M059J (cell line): ENCODE measurements around the gene OR51F2. TPM values are rescaled to one million over a fixed set of nuclear protein-coding genes. Genes with fewer than 3 reads are reported as not detected.
"Not testable (repeated sequence)": the region's sequence is repeated elsewhere in the genome, so short reads cannot be mapped to it uniquely, and the experiment has no call there.

Experiments used
- DNase-seq: peaks from one replicate; pipeline ENCODE4 v3.0.0-alpha.2; 2012; ENCODE audit warnings: low read depth
- total RNA-seq: library from RNA; depleted of rRNA; stranded (reverse); fragments of >200 nt; shearing (Covaris generic); gene quantifications from 2 replicates; pipeline ENCODE4 v1.2.3, GENCODE V29; 2014; rRNA removed

OR51F2 gene, protein sequence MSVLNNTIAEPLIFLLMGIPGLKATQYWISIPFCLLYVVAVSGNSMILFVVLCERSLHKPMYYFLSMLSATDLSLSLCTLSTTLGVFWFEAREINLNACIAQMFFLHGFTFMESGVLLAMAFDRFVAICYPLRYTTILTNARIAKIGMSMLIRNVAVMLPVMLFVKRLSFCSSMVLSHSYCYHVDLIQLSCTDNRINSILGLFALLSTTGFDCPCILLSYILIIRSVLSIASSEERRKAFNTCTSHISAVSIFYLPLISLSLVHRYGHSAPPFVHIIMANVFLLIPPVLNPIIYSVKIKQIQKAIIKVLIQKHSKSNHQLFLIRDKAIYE
- not detected in 2 replicates for total RNA-seq

DNA sequence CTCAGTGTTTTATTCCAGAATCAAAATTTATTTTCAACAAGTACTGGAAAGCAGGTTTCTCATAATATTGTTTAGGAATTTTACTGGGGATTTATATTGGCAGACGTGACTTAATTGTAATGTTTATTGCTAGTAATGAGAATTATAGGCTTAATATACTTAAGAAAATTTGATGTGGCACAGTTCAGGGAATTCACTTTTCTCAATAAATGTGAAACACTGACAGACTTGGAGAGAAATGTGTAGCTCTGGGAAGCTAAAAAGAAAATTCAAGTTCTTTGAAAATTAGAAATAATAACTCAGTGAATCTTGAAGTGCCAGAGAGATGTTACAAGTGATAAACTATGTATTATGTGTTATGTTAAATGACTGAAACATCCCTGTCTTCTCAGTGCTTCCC is at the start of gene OR51F2:
Gene OR51F2 (plus strand): TSS at position 301 of the 400 bp plus-strand sequence. CDS start 101 bp downstream, outside the sequence.
- DNase-seq = no peak

DNA sequence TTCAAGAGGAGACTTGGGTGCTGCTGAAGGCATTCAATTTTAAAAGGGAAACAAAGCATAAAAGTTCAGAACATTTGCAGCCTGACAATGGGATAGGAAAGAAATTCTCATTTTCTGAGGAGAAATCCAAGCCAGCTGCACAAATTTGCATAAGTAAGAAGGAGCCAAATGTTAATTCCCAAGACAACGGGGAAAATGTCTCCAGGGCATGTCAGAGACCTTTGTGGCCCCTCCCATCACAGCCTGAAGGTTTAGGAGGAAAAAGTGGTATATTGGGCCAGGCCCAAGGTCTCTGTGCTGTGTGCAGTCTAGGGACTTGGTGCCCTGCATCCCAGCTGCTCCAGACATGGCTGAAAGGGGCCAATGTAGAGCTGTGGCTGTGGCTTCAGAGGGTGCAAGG is 38.7 kb upstream of the OR51F2 start:
- DNase-seq = no peak

DNA sequence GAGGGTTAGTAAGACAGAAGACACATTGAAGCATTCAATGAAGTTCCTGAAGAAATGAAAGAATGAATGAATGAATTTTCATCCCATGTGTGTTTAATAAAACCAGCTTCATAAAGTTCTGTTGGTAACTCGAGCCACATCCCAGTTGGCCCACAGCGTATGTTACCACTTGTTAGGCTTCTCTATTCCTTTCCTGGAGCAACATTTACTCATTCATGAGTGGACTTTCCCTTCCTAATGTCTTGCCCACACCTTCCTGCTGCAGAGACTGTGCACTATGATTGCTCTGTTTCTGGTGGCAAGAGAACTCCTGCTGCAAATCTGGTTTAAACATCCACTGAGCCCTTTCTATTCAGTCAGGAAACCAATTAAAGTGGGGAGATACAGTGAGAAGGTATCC is 23.9 kb upstream of the OR51F2 start:
- DNase-seq = no peak

DNA sequence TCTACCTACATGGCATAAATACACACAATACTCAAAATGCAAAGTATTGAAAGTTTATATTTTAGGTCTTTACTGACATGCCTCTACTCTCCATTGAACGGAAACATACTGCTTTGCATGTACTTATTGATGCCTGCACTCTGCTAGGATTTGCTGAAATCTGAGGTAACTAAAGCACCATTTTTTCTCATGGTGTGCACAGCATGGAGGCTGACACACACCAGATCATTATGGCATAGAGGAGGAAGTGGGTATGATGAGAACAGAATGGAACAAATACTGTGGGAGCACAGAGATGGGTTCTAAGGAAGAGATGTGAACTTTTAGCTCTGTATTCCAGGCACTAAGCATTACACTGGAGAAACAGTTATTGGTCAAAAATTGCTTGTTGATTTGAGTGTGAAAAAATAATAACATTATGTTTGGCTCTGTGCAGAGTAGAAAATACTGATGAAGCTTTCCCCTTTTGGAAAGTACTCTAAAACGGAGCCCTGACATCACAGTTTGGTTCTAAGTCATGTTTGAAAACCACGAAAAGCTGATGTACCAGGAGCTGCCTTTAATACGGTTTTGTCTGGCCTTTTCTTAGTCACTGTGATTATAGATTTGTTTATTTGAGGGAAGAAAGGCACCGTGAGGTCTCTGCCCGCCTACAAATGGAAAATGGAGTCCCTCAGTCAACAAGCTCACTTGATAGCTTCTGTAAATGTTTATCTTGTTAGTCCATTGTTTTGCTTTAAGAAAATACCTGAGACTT is 22.5 kb upstream of the OR51F2 start:
- DNase-seq = no peak

DNA sequence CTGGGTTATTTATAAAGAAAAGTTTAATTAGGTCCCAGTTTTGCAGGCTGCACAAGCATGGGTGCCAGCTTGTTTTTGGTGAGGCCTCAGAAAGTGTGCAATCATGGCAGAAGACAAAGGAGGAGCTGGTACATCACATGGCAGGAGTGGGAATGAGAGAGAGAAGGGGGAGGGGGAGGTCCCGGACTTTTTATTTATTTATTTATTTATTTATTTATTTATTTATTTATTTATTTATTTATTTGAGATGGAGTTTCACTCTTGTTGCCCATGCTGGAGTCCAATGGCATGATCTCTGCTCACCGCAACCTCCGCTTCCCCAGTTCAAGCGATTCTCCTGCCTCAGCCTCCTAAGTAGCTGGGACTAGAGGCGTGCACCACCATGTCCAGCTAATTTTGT is 19.8 kb upstream of the OR51F2 start:
- not testable (repeated sequence) for DNase-seq

DNA sequence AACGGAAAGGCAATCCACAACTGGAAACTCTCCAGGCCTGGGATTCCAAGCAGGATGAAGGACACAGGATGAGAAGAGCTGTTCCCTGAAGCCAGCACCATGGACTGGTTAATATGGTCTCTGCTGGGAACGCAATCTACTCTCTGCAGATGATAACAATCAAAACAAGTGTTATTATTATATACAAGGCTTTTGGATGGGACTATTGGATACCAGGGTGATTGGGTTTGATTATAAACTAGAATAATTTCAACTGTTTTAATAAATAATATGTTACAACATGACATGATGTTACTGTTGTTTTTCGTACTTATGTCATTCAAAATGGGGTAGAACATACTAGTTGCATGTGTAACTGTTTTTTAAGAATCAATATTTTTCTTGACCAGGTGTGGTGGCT is 16.8 kb upstream of the OR51F2 start, which contains the start of gene OR52R1:
Gene OR52R1 (minus strand): TSS at position 101 of the 400 bp plus-strand sequence. CDS start 0 bp downstream, at position 101.
- no peak for DNase-seq

DNA sequence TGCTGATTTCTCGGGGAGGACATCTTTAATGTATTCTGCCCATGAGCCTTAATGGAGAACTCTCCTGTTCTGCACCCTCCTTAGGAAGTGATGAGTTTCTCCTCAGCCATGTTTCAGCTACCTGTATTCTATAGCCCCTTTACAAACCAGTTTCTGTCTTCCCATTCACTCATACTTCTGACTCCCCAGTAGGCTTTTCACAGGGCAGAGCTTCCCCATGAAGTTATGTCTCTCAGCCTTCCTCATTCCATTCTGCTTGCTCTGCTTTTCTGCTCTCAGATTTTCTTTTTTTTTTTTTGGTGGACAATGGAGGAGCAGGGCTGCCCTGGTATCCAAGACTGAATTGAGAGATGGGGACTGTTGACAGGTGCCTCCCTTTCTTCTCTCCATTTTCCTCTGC is 12.6 kb upstream of the OR51F2 start:
- DNase-seq = no peak

DNA sequence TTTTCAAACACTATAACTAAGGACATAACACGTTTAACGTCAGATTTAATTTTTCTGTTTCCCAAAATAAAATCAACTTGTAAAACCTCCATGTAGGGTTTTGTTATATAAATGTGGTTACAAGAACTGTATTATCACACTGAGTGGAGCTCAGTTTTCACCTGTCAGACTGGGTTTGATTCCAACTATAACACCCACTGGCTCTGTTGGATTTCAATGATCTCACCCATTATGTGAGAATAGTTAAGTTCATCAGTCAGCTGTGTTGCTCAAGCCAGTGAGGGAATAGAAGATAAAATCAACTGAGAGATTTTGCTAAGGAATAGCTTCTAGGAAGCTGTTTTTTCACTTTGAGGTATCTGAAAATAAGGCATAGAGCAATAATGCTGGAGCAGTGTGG is 11.9 kb upstream of the OR51F2 start:
- DNase-seq = no peak

DNA sequence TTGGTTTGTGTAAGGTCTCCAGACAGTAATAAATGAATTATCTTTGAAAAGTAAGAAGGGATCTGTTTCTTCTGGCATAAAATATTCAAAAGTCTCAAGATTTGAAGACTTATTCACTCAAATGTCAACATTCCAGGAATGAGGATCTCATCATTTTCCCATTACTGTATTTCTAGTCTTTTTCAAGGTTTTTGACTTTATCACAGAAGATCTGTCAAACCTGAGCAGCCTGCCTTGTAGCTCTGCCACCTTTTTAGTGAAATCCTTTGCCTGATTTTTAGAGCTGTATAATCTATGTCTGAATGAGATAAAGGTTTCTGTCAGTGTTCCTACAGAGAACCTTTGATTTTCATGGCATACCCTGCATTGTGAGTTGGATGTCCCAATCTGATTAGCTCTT is 4.0 kb downstream of the OR51F2 start:
- no peak for DNase-seq

DNA sequence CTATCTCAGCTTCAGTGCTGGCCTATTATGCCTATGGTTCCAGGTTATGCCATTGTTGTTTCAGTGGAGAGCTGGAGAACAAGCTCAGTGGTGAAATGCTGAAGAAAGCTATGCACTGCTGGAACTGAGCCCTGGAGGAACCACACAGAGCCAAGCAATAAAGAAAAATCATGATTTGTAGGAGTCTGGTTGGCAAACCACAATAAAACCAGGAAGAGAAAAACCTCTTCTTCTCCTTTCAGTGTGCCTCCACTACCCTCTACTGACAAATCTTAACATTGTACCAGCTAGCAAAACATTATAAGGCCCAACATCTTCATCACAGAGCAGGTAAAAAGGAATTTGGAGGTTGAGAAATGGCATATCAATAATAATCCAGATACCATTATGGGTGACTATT is 5.3 kb downstream of the OR51F2 start:
- DNase-seq = no peak

DNA sequence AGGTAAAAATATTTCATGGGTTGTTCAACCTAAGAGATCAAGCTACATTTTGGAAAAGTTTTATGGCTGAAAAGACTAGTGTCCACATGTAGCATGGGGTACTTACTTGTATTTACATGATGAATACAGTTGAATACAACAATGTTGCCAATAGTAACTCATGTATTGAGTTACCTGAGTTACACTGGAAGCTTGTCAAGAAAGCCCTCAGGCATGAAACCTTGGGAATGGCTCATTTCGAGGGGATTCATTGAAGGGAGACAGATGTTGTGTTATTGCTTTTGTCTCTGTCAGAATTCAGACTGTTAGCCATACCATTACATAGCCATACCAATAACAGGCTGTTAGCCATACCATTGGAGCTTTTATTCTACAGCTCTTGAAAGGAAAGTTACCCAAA is 9.2 kb downstream of the OR51F2 start:
- no peak for DNase-seq

DNA sequence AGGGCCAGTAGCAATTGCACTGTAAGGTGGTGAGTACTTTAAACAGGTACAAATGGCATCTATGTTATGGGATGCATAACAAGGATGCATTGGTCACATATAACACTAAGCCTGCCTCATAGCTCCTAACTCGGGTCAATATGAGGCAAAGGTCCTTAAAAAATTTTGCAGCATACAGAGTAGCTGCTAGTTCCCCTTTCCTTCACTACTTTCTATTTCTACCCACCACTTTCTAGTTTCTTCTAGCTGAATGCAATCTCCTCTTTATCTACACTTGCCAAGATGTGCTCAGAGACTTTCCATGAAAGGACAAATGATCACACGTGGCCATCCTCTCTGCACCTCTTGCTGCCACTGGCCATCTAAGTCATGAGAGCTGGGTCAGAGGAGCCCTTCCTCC is 9.8 kb downstream of the OR51F2 start:
- DNase-seq = no peak

DNA sequence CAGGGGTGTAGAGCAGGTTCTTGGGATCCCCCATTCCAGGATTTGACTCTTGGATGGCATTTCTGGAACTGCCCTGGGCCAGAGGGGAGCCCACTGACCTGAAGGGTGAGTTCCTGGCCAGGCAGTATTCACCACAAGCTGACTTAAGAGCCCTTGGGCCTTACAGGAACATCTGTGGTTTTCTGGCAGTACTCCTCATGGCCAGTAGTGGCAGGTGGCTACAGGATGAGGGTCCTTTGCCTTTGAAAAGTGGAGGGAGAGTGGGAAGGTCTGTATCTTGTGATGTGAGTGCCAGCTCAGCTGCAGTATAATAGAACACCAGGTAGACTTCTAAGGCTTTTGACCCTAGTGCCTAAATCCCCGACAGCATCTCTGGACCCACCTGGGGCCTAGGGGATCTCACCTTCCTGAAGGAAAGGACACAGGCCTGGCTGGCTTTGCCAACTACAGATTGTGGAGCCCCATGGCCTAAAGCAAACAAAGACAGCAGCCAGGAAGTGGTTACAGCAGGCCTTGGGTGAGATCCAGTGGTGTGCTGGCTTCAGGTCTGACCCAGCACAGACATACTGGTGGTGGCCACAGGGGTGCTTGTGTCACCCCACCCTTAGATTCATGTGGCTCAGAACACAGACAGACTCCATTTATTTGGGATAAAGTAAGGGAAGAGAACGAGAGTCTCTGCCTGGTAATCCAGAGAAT is 18.9 kb downstream of the OR51F2 start:
- DNase-seq = peak; percentile 17

DNA sequence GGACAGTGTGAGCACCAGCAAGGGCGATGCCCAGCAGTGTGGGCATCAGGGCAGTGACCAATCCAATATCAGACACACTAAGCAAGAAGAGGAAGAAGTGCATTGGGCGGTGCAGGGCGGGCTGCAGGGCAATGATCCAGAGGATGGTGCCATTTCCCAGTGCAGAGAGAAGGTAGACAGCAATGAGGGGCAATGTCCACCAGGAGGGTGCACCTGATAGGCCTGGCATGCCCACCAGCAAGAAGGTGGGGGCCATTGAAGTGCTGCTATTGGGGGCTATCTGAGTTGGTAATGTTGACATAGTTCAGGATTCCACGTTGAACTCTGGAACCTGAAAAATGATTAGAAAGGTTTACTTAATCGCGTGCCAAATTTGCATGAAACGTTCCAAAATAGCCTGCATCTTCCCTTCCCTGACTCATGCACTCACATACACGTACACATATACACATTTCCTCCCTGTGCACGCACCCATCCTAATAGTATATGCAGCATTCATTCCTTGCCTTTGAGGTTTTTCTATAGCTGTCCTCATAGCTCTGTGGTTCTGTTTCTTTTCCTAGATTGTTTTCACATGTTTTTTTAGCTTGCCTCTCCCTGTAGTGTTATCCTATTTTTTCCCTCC is 27.9 kb downstream of the OR51F2 start, which contains the start of gene OR51S1:
Gene OR51S1 (minus strand): TSS at position 301 of the 625 bp plus-strand sequence. CDS start 0 bp downstream, at position 301.
- DNase-seq = no peak

DNA sequence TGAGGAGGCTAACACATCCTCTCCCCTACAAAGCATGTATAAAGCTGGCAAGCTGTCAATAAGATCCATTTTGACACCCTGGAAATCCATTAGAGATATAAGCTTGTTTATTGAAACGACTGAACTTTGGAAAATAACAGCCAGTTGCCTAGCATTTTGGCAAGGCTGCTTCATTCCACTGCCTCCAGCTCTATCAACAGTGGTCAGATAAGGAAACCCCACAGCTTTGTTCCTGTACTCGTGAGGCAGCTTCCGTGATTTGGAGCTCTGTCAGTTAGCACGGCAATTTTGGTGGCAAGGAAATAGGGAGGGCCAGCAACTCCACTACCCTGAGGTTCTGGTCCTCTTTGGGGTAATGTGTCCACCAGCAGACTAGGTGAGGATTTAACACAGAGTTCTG is 29.9 kb downstream of the OR51F2 start:
- DNase-seq = peak; percentile 20

DNA sequence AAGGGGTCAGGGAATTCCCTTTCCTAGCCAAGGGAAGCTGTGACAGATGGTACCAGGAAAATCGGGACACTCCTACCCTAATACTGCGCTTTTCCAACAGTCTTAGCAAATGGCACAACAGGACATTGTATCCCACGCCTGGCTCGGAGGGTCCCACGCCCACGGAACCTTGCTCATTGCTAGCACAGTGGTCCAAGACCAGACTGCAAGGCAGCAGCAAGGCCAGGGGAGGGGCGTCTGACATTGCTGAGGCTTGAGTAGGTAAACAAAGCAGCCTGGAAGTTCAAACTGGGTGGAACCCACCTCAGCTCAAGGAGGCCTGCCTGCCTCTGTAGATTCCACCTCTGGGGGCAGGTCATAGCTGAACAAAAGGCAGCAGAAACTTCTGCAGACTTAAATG is 33.2 kb downstream of the OR51F2 start:
- not testable (repeated sequence) for DNase-seq

DNA sequence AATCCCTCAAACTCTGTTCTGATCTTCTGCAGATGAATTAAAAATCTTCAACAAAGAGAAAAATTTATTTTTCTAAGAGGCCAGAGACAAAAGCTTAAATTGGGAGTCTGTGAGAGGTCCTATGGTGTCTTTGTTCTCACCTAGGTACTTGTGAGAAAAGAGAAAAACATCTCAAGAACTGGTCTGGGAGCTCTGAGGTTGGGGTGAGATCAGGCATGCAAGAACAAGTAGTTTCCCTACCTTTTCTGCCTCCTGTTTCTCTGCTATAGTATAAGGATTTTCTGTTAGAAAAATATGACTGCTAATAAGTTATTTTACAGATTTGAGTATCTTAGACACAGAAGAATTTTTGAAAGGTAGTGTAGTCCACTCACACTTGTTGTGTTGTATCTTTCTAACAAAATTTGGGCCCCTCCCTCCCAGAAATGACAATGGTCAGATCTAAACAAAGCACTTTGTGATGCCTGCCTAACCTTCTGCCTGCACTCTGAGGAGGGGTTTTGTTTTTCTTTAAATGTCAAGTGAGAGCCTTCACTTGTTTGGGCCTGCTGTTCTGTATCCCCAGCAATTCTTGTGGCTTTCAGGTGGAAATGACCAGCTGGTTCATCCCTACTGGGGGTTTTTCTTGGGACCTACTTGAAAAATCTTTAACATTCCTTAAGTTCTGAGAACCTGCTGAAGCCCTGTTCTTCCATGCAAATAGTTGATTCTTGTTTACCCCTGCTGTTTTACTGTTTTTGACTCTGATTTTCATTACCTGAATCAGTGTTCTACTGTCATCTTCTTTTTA is 41.5 kb downstream of the OR51F2 start:
- DNase-seq = no peak

DNA sequence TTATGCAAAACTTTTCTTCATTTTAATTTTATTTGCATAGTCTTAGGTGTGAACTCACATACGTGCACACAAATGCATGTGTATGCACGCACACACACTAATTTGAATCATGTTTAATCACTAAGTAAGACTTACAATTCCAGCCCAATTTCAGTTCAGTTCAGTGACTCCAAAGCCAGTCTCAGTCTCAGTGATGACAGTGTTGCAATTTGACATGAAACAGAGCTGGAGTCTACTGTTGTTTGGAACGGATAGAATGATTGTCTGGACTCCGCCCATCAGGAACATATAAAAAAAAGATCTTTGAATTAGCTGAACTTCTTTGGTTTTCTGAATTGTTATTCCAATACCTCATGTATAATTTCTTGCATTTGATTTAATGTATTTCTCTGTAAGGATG is 42.8 kb downstream of the OR51F2 start:
- no peak for DNase-seq

DNA sequence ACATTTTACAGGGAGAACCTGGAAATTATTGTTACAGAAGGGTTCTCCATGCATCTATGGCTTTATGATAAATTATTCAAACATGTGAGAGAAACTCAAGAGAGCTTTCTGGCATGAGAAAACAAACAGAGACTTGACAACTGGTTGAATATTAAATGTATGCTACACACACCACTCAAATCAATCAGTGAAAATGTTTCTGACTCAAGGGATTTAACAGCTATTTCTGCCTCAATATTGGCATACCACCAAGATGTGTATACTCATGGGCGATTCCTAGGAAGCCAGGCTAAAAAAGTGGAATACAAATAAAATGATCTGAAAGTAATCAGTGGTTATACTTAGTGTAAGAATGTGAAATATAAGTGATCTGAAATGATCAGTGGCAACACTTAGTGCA is 44.7 kb downstream of the OR51F2 start:
- no peak for DNase-seq
